Urinary bladder (tissue), 4 donors: ENCODE results near the gene NOL4L. TPM values are rescaled to one million over a fixed set of nuclear protein-coding genes. Genes with fewer than 3 reads are reported as not detected.

Source experiments
- DNase-seq: peaks from one replicate; pipeline ENCODE4 v3.0.0-alpha.2; 2015; ENCODE audit errors: extremely low spot score
- H3K27ac ChIP-seq: one replicate; pipeline ENCODE4 v1.5.1; 2013; ENCODE audit warnings: low read depth, mild to moderate bottlenecking, moderate library complexity
- H3K36me3 ChIP-seq: one replicate; pipeline ENCODE4 v1.6.1; 2013; ENCODE audit warnings: mild to moderate bottlenecking, moderate library complexity; ENCODE audit not compliant: insufficient read depth
- H3K4me1 ChIP-seq: one replicate; pipeline ENCODE4 v1.6.1; 2013; ENCODE audit warnings: mild to moderate bottlenecking, moderate library complexity; ENCODE audit not compliant: insufficient read depth
- H3K4me3 ChIP-seq: one replicate; pipeline ENCODE4 v1.5.1; 2013; ENCODE audit warnings: low read depth, low read length
- WGBS: extraction: QIAGEN DNeasy Blood & Tissue Kit; methylation state at CpG from one replicate; pipeline ENCODE4 v1.1.7; 2013; 5-methylcytosine and 5-hydroxymethylcytosine counted together
- polyA plus RNA-seq: library from polyadenylated mRNA; stranded (reverse); fragments of 200-250 nt; gene quantifications from one replicate; pipeline ENCODE4 v1.2.3, GENCODE V29; 2013
- total RNA-seq: library from RNA; depleted of rRNA; stranded (reverse); fragments of >200 nt; gene quantifications from one replicate; pipeline ENCODE4 v1.2.3, GENCODE V29; 2014
- donor health status: healthy with polysubstance abuse.
- donor health status: healthy.

Gene NOL4L
- total and polyA plus RNA-seq, 2 donors, result 9.1 to 11.5 TPM

DNA sequence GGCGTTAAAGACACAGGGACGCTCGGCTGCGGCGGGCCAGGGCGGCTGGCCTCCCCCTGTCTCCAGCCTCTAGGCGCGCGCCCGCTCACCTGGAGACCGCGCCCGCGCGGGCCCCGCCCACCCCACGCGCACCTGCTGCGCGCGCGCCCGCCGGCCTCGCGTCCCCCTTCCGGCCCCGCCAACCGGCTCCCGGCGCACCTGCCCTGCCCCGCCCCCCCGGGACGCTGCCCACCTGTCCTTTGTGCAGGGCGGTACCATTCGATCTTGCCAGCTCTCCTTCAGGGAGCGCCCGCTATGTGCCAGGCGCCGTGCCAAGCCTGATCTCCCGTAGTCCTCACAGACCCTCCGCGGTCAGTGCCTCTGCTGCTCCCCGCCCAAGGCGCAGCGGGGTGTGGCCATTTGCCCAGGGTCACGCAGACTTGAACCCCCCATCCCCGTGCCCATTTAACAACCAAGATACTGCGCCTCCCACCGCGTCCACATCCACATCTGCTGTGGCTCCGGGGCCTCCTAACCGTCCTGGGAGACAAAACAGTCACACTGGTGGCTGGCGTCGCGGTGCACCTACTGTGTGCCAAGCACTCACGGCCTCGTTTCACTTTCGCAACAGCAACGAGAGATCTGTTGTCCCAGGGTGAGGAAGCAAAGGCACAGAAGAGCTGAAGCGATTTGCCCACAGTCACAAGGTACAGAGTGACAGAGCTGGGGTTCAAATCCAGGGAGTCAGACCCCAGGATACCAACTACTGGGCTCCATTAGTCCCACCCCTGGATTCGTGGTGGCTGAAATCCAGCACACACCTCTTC, 48.1 kb downstream of the NOL4L start:
- no peak for DNase-seq
- peaks cover 4% of the 10 kb centered on the region for H3K4me1 ChIP-seq
- peak overlapping the region; percentile 70 for H3K27ac ChIP-seq
- peak overlapping the region; percentile 47 for H3K4me3 ChIP-seq
- H3K36me3 ChIP-seq, result no peaks in the 10 kb centered on the region
- 6% methylated on average over 62 of the region's 62 CpGs for WGBS

GRCh38 chr20:32535953-32536823, 48.9 kb downstream of the NOL4L start:
- no peaks in the 10 kb centered on the region for H3K36me3 ChIP-seq
- 3% methylated on average over 68 of the region's 68 CpGs for WGBS
- peak overlapping the region; percentile 47 for H3K4me3 ChIP-seq
- H3K27ac ChIP-seq, result peak overlapping the region; percentile 42
- DNase-seq, result no peak
- H3K4me1 ChIP-seq, result peaks cover 4% of the 10 kb centered on the region

- H3K4me3 ChIP-seq, result no peak overlapping the region
- peaks cover 4% of the 10 kb centered on the region for H3K4me1 ChIP-seq
- 80% methylated on average over 18 of the region's 18 CpGs for WGBS
- H3K27ac ChIP-seq, result no peak overlapping the region
- no peaks in the 10 kb centered on the region for H3K36me3 ChIP-seq
- DNase-seq, result no peak
Observed at GRCh38 chr20:32535316-32535952, 49.7 kb downstream of the NOL4L start.

GRCh38 chr20:32534661-32535240, 50.4 kb downstream of the NOL4L start:
- Histone ChIP-seq H3K4me3 (no peak overlapping the region), H3K4me1 (peaks cover 2% of the 10 kb centered on the region), H3K36me3 (no peaks in the 10 kb centered on the region), H3K27ac (no peak overlapping the region)
- WGBS, result 75% methylated on average over 8 of the region's 8 CpGs
- DNase-seq, result no peak

DNA sequence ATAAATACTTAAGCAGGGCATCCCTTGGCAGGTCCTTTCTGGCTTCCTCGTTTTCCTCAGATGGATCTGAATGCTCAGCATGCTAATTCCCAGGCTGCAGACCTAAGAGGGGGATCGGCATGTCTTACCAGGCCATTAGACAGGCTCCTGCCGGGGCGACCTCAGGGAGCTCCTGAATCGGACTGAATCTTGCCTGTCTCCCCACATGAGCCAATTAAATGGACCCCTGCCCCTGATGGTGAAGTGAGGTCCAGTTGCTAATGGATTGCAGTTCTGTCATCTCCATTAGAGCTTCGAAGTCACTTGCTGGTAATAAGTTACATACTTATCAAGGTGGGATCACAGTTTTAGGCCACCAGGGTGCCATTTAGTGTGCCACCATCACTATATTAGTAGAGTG, 51.4 kb downstream of the NOL4L start:
- no peak overlapping the region for H3K4me3 ChIP-seq
- no peaks in the 10 kb centered on the region for H3K36me3 ChIP-seq
- no peak overlapping the region for H3K27ac ChIP-seq
- peaks cover 2% of the 10 kb centered on the region for H3K4me1 ChIP-seq
- WGBS, result 88% methylated on average over 6 of the region's 6 CpGs
- no peak for DNase-seq

- 96% methylated on average over 7 of the region's 7 CpGs for WGBS
- H3K36me3 ChIP-seq, result no peaks in the 10 kb centered on the region
- peaks cover under 1% of the 10 kb centered on the region for H3K4me1 ChIP-seq
- H3K27ac ChIP-seq, result no peak overlapping the region
- no peak for DNase-seq
- H3K4me3 ChIP-seq, result no peak overlapping the region
Observed at GRCh38 chr20:32532246-32532645, 52.9 kb downstream of the NOL4L start.

- Histone ChIP-seq H3K36me3 (no peaks in the 10 kb centered on the region), H3K4me3 (no peak overlapping the region), H3K4me1 (no peaks in the 10 kb centered on the region), H3K27ac (no peak overlapping the region)
- WGBS, result 97% methylated on average over 13 of the region's 13 CpGs
- no peak for DNase-seq
Observed at GRCh38 chr20:32528905-32529670, 56.0 kb downstream of the NOL4L start.

GRCh38 chr20:32528171-32528891, 56.8 kb downstream of the NOL4L start:
- H3K4me3 ChIP-seq, result no peak overlapping the region
- H3K36me3 ChIP-seq, result no peaks in the 10 kb centered on the region
- no peak for DNase-seq
- no peaks in the 10 kb centered on the region for H3K4me1 ChIP-seq
- no peak overlapping the region for H3K27ac ChIP-seq
- 52% methylated on average over 27 of the region's 27 CpGs for WGBS

GRCh38 chr20:32527447-32528055, 57.6 kb downstream of the NOL4L start:
- WGBS, result 59% methylated on average over 24 of the region's 24 CpGs
- no peak for DNase-seq
- no peak overlapping the region for H3K27ac ChIP-seq
- H3K4me3 ChIP-seq, result no peak overlapping the region
- no peaks in the 10 kb centered on the region for H3K4me1 ChIP-seq
- no peaks in the 10 kb centered on the region for H3K36me3 ChIP-seq

- no peak overlapping the region for H3K4me3 ChIP-seq
- H3K4me1 ChIP-seq, result no peaks in the 10 kb centered on the region
- 91% methylated on average over 5 of the region's 5 CpGs for WGBS
- no peak overlapping the region for H3K27ac ChIP-seq
- DNase-seq, result no peak
- H3K36me3 ChIP-seq, result no peaks in the 10 kb centered on the region
Observed at GRCh38 chr20:32527052-32527446, 58.1 kb downstream of the NOL4L start.

GRCh38 chr20:32526541-32526940, 58.6 kb downstream of the NOL4L start:
- Histone ChIP-seq H3K36me3 (no peaks in the 10 kb centered on the region), H3K27ac (no peak overlapping the region), H3K4me3 (no peak overlapping the region), H3K4me1 (no peaks in the 10 kb centered on the region)
- no peak for DNase-seq
- WGBS, result 79% methylated on average over 4 of the region's 4 CpGs

GRCh38 chr20:32526125-32526524, 59.0 kb downstream of the NOL4L start:
- 94% methylated on average over 4 of the region's 4 CpGs for WGBS
- DNase-seq, result no peak
- no peak overlapping the region for H3K4me3 ChIP-seq
- H3K4me1 ChIP-seq, result no peaks in the 10 kb centered on the region
- H3K27ac ChIP-seq, result no peak overlapping the region
- H3K36me3 ChIP-seq, result no peaks in the 10 kb centered on the region
